Endothelial cell of hepatic sinusoid (primary cell): ENCODE measurements around the gene BBLN.
"Not testable (repeated sequence)": the region's sequence is repeated elsewhere in the genome, so short reads cannot be mapped to it uniquely, and the experiment has no call there.

Source experiments
- in situ Hi-C: cut with HindIII; loops from 2 replicates; pipeline ENCODE4 v1.10.0; 2017; ENCODE audit warnings: low sequenced_read_pairs

BBLN gene

DNA sequence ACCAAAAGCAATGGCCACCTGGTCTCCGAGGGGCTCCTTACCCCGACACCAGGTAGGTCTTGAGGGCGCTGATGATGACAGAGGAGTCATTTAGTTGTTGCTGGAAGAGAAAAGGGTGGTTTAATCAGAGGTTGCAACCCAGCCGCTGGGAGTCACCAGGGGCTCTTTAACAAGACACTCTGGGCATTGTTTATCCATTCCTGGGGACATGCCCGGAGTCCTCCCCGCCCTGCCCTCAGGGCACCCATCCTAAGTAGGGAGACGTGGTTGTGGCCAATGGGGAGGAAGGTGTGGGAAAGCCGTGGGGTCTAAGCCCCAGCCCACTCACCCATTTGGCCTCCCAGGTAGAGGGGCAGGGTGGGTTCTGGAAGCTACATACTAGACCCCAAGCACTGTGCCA lies 35.6 kb upstream of the BBLN start:
- in situ Hi-C loops = no loop called here

DNA sequence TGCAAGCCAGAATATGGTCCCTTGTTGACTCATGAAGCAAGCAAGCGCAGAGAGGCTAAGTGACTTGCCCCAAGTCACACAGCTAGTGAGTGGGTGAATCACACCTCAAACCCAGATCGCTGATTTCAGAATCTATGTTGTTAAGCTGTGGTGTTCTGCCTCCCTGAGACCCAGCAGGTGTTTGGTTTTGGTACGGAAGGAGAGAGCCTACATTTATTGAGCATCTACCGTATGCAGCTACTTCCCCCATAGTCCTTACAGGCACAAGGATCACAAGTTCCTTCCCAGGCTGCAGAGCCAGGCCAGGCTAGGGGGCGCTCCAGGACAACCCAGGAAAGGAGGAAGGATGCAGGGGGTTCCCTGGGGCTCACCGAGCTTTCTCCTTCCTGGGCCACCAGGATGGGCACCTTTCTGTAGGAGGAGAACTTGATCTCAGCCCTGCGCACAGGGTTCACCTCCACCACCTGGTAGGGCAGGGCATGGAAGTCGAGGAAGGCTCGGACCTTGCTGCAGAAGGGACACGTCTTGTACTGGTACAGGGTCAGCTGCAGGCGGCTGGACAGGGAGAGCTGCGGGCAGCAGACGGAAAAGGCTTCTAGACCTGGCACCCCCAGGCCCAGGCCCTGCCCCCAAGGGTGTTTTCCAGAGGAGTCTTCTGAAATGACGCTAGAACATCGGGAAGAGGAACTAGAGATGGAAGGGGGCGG lies 35.0 kb upstream of the BBLN start:
- in situ Hi-C loops = no loop called here

DNA sequence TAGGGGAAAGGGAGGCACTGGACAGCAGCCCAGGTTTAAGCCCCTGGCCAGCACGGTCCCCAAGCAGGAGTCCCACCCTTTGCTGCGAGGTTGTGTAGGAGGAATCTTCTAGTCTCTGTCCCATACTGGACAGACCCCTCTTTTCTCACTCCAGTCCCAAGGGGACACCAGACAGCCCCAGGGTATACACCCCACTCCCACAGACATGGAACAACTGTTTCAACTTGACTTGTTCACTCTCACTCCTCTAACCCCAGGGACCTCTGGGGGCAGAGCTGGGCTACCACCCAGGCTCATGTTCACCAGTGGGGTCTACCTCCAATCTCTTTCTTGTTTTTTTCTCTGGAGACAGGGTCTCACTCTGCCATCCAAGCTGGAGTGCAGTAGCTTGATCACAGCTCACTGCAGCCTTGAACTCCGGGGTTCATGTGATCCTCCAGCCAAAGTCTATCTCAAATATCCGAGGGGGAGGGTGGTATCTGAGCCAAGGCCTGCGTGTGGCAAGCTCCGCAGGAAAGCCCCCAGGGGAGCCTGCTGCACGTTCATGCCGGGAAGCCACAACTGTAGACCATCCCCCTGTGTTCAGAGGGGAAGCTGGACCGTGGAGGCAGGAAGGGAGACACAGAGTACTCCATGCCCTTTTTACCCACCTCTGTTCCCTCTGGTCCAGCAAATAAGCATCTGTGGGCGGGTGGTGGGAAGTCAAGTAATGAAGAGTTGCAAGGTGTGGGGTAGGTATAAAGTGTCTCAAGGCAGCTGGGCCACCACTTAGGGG lies 34.3 kb upstream of the BBLN start:
- in situ Hi-C loops = no loop called here

DNA sequence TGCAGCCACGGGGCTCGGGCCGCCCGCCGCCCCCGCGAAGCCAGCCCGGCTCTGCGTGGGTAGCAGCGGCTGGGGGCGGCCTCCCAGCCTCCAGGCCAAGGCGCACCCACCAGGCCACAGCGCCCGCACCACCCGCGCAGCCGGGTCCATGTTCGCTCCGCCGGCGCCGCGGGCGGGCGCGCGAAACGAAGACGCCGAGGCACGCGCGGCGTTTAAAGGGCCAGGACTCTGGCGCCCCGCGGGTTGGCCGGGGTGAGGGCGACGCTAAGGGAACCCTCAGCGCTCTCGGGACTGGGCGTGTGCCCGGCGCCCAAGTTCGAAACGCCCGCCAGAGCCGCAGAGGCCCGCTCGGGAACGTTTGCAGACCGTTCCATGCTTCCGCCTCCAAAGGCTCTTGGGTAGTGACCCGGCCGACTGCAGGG lies 32.5 kb upstream of the BBLN start, which contains the start of gene PTGES2:
TSS of gene PTGES2 (minus strand) at position 162 of the 422 bp plus-strand sequence. CDS start at position 150, 12 bp downstream.
- in situ Hi-C loops = no loop called here

DNA sequence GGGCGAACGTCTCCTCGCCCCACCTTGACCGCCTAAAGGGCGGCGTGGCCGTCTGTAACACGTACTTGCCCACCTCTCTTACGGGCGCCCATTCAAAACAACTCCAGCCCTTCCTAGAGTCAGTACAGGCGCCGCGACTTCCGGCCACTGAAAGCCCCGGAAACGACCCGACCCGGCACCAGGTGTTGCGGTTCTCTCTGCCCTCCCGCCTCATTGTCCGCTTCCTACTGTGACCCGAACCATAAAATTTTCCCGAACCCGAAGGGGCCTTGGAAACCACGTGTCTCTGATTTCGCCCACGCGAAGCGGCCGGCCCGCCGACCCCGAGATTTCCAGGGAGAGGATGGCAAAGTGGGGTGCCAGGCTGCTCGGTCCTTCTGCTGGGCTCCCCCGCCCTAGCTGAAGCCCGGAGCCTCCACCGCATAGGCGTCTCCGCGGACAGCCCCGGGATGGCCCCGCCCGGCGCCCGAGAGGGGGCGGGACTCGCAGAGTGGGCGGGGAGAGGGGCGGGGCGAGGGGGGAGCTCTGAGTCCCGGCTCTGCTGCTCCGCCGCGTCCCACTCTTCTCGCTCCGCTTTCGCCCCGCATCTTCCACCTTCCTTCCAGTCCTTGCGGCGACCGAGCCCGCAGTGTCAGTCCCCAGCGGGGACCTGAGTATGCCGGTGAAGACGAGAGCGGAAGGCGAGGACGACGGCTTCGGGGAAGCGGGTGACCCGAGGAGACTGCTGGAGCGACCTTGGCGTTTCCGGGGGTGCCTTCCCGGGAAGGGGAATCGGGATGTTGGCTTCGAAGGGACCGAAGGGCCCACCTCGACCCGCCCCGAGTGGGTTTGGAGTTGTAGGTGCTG lies 31.9 kb upstream of the BBLN start:
- in situ Hi-C loops = no loop called here

DNA sequence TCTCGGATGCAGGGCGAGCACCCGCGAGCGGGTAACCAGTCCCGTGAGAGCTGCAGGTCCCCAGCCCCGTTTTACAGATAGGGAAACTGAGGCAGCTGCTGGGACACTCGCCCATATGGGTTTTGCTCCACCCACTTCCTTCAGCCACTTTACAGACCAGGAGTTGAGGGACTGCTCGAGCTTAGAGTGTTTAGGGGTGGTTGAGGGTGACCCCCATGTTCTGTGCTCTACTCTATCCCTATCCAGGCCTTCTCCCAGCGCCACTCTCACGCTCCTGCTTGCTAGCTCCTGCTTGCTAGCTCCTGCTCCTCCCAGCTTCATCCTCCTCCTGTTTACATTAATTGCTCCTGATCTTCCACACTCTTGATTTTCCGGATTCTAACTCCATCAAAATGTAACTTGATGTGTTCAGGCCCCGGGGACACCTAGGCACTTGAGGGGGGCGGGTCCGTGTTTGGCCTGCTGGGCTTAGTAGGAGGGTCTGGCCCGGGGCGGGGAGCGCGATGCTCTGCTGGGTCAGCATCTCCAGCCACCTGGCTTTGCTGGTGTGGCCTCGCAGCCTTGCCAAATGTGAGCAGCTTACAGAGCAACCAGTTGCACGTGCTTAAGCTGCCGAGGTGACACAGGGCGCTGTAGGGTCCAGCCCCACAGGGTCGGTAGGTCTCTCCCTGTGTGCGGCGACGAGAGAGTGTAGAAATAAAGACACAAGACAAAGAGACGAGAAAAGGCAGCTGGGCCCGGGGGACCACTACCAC lies 31.1 kb upstream of the BBLN start:
- in situ Hi-C loops = no loop called here

DNA sequence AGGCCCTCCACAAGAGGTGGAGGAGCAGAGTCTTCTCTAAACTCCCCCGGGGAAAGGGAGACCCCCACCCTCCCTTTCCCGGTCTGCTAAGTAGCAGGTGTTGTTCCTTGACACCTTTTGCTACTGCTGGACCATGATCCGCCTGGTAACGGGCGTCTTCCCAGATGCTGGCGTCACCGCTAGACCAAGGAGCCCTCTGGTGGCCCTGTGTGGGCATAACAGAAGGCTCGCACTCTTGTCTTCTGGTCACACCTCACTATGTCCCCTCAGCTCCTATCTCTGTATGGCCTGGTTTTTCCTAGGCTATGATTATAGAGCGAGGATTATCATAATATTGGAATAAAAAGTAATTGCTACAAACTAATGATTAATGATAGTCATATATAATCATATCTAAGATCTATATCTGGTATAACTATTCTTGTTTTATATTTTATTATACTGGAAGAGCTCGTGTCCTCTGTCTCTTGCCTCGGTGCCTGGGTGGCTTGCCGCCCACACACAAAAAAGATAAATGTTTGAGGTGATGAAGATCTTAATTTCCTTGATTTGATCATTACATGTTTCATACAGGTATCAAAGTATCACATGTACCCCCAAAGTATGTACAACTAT lies 30.0 kb upstream of the BBLN start:
- in situ Hi-C loops = not testable (repeated sequence)

DNA sequence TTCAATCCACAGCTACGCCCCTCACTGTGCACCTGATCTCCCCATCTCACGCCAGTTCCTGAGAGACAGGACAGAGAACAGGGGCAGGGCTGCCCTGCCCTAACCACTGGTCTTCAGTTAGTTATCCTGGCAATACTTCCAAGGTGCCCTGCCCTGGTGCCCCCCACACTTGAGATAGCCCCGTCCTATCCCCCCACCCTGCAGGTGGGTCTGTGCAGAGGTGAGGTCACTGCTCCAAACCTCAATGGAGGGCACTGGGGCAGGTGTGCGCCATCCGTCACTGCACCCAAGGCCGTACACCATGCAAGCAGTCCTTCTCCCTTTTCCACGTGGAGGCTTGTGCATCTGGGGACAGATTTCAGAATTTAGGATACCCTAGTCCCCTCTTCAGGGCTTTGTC lies 29.4 kb upstream of the BBLN start:
- in situ Hi-C loops = not testable (repeated sequence)

DNA sequence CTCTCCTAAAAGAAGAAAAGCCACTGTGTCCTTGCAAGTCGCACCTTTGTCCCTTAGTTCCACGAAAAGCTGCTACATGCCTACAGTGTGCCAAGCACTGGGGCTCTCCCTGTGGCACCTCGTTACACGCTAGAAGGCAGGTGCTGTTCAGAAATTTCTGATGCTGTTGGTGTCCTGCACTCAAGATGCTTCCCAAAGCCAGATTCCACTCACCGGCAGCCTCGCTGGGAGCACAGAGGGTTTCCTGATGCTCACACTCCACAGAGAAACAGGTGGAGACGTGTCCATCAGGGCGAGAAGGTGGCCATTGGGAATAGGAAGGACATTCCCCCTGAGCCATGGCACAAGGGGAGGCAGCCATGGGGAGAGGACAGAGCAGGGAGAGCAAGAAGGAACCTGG lies 28.7 kb upstream of the BBLN start:
- in situ Hi-C loops = not testable (repeated sequence)

DNA sequence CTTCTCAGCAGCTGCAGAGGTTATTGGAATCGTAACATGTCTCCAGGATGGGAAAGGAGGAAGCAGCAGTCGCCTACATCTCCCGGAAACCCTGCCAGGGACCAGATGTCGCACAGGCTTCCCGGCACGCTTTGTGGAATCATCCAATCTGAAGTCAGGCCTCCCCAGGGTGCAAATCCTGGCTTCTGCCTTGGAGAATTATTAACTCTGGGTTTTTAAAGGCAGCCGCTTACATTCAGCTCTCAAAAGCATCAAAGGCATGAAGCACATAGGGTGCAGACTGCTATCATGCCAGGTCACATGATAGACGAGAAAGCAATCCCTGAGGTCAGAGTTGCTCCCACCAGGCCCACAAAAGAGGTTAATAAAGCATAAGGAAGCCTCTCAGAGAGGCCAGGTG lies 27.9 kb upstream of the BBLN start:
- in situ Hi-C loops = not testable (repeated sequence)

DNA sequence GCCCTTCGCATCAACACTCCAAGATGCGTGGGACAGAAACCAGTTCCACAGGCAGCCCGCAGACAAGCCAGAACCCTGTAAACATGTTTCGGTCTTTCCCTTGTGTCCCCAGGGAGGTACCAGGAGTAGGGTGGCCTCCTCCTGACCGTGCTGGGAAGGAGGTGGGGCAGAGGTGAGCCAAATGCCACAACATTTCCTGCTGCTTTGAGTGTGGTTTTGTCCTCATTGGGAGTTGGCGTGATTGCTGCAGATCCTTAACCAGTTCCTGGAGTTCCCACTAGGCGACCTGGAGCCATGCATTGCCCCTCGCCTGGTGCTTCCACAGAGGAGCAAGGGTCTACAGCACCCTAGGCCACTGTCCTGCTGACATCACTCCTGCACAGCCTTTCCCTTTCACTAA lies 24.5 kb upstream of the BBLN start:
- in situ Hi-C loops = not testable (repeated sequence)

DNA sequence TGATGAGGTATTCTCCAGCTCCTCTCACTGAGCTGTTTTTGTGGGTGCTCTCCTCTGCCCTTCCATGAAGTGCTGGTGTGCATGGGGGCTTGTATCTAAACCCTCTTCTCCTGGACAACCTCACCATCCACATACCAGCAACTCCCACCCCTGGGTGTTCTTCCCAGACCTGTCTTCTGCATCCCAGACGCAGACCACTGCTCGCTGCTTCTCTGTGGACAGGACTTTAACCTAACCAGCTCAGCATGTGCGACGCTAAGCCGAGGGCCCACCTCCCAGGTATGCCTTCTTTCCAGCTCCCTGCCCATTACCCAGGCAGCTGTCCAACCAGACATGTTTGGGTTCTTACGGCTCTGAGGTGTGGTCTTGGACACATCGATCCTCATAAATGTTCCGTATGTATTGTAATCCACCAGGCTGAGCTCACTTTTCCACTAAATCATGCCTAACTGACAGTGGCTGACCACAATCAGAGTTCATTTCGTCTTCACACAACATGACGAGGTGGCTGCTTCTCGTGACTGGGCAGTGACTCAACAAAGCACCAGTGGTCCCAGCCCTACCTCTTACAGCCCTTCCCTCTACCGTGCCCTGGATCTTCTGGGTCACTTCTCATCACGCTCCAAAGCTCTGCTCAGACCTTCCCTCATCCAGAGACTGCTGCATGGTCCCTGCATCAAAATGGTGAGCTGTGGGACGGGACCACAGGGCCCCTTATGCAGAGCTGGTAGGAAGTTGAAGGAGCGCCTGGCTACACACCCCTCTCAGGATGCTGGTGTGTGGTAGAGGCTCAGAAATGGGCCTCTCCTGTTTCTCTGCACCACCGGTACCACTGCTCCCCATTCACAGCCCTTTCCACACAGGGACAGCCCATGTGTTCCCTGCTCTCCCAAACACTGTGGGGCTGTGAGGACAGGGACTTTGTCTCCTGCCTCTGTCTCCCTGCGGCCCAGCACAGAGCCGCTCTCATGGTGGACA lies 23.0 kb upstream of the BBLN start:
- in situ Hi-C loops = no loop called here

DNA sequence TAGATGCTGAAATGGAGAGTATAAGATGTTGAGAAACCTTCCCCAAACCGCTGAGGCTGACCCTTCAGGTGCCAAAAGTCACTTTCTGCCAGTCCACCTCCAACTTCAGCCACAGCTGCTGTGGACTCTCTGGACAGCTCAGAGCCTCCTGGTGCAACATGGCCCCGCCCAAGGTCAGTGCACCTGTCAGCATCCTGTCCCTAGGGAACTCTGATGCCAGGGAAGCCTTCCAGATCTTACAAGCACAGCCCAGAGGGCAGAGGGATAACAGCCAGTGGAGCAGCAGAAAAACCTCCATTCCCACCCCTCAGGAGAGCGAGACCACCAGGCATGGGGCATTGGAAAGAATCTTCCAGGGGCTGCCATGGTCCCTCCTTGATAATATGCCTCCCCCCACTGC lies 22.1 kb upstream of the BBLN start:
- in situ Hi-C loops = no loop called here

DNA sequence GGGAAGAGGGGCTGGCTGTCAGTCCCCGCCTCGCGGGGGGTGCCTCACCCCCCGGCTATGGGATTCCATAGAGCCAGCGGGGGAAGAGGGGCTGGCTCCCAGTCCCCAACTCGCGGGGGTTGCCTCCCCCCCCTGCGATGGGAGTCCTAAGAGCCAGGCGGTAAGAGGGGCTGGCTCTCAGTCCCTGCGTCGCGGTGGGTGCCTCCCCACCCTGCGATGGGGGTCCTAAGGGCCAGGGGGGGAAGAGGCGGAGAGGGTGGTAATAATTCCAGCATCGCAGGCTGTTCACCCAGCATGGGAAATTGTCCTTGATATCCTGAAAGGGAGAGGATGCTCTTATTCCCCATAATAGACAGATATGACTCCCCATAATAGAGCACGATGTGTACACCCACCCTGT lies 20.4 kb upstream of the BBLN start:
- in situ Hi-C loops = no loop called here

DNA sequence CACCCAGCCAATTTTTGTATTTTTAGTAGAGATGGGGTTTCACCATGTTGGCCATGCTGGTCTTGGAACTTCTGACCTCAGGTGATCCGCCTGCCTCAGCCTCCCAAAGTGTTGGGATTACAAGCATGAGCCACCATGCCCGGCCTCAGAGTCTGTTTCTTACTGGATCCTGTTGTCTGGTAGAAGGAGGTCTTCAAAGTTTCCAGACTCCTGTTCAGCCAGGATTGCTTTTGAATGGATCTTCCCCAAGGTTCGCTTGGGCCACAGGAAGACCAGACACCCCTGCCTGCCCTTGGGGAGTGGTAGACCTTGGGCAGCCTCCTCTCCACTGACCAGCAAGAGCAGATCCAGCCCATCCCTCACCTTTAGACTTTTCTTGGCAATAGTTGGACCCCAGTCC lies 18.5 kb upstream of the BBLN start:
- in situ Hi-C loops = no loop called here

DNA sequence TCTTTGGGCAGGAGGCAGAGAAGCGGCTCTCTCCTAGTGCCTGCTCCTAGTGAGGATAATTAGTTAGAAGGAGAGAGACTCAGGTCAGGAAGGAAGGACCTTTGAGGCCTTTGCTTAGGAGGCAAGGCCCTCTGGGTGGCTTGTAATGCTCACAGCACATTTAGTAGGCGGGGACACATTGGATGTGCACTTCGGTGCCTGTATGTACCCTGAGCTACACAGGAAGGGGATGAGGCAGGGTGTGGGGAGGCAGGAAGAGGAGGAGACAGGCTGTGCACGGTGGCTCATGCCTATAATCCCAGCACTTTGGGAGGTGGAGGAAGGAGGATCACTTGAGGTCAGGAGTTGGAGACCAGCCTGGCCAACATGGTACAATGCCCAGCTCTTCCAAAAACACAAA lies 18.0 kb upstream of the BBLN start:
- in situ Hi-C loops = no loop called here

DNA sequence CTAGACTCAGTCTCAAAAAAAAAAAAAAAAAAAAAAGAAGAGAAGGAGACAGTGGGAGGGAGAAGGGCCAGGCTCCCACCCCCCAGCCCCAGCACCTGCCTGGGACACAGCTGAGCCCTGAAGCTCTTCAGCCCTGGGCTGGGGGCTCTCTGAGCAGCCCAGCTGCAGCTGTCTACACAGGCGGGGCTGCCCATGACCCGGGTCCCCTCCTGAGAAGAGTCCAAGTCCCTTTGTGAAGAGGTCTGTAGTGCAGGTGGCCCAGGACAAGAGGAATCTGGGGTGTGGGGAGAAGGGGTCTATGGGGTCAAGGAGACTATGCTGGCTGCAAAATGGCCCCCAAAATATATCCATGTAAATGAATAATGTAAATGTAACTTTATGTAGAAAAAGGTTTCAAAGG lies 17.5 kb upstream of the BBLN start:
- in situ Hi-C loops = no loop called here

DNA sequence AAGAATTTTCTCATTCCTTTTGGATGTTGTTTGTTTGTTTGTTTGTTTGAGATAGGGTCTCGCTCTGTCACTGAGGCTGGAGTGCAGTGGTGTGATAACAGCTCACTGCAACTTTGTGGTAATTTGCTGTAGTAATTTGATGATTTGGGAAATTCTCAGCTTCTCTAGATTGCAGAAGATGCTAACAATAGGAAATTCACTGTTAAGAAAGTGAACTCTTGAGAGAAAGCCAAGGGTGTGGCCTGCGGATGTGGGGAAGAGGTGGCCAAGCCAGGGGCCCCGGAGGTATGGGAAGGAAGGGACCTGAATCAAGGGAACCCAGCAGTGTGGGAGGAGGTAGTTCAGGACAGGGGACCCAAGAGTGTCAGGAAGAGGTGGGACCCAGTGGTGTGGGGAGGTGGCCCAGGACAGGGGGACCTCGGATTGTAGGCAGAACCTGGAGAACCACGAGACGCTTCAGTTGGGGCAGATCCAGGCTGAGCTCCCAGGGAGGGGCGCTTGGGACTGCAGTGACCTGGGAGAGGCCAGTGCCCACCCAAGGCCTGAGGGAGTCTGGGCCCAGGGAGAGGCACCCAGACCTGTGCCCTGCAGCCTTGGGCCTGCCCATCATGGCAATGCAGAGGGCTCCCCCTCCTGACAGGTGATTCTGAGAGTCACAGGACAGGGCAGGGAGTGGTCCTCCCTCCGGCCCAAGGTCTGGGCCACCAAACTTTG lies 16.4 kb upstream of the BBLN start:
- in situ Hi-C loops = no loop called here
